Measurements from ENCODE around the gene LRRC75A.

The LRRC75A gene

GRCh38 chr17:16486373-16487250, 5.4 kb downstream of the LRRC75A start:
- TF ChIP-seq SIN3A (IDR thresholded peaks at IDR 0.05; ENCODE audit: borderline replicate concordance, insufficient read depth, low read length) (no peak), FOXP2 (optimal IDR thresholded peaks at IDR 0.05; ENCODE audit: borderline replicate concordance, extremely low read depth, extremely low read length, insufficient read depth) (no peak), REST (IDR thresholded peaks at IDR 0.05; ENCODE audit: insufficient read depth in 1 of 2, low read depth in 2 of 2, low read length in 2 of 2) (no peak), TAF1 (IDR thresholded peaks at IDR 0.05; ENCODE audit: borderline replicate concordance, insufficient read depth, low read length) (no peak), POLR2AphosphoS5 (IDR thresholded peaks at IDR 0.05; ENCODE audit: low read depth, low read length) (no peak)

GRCh38 chr17:16484445-16485175, 7.4 kb downstream of the LRRC75A start:
- TF ChIP-seq FOXP2 (optimal IDR thresholded peaks at IDR 0.05; ENCODE audit: borderline replicate concordance, extremely low read depth, extremely low read length, insufficient read depth) = no peak
- TF ChIP-seq TAF1 (IDR thresholded peaks at IDR 0.05; ENCODE audit: borderline replicate concordance, insufficient read depth, low read length) = no peak
- no peak for TF ChIP-seq REST (IDR thresholded peaks at IDR 0.05; ENCODE audit: insufficient read depth in 1 of 2, low read depth in 2 of 2, low read length in 2 of 2)
- no peak for TF ChIP-seq POLR2AphosphoS5 (IDR thresholded peaks at IDR 0.05; ENCODE audit: low read depth, low read length)
- no peak for TF ChIP-seq SIN3A (IDR thresholded peaks at IDR 0.05; ENCODE audit: borderline replicate concordance, insufficient read depth, low read length)

- no peak for TF ChIP-seq POLR2AphosphoS5 (IDR thresholded peaks at IDR 0.05; ENCODE audit: low read depth, low read length)
- no peak for TF ChIP-seq TAF1 (IDR thresholded peaks at IDR 0.05; ENCODE audit: borderline replicate concordance, insufficient read depth, low read length)
- no peak for TF ChIP-seq FOXP2 (optimal IDR thresholded peaks at IDR 0.05; ENCODE audit: borderline replicate concordance, extremely low read depth, extremely low read length, insufficient read depth)
- no peak for TF ChIP-seq REST (IDR thresholded peaks at IDR 0.05; ENCODE audit: insufficient read depth in 1 of 2, low read depth in 2 of 2, low read length in 2 of 2)
- TF ChIP-seq SIN3A (IDR thresholded peaks at IDR 0.05; ENCODE audit: borderline replicate concordance, insufficient read depth, low read length) = no peak
These were observed 8.9 kb downstream of the LRRC75A start for GRCh38 chr17:16483021-16483645.

GRCh38 chr17:16482253-16482652, 9.7 kb downstream of the LRRC75A start:
- TF ChIP-seq SIN3A (IDR thresholded peaks at IDR 0.05; ENCODE audit: borderline replicate concordance, insufficient read depth, low read length) = no peak
- no peak for TF ChIP-seq FOXP2 (optimal IDR thresholded peaks at IDR 0.05; ENCODE audit: borderline replicate concordance, extremely low read depth, extremely low read length, insufficient read depth)
- TF ChIP-seq POLR2AphosphoS5 (IDR thresholded peaks at IDR 0.05; ENCODE audit: low read depth, low read length) = no peak
- TF ChIP-seq REST (IDR thresholded peaks at IDR 0.05; ENCODE audit: insufficient read depth in 1 of 2, low read depth in 2 of 2, low read length in 2 of 2) = no peak
- TF ChIP-seq TAF1 (IDR thresholded peaks at IDR 0.05; ENCODE audit: borderline replicate concordance, insufficient read depth, low read length) = no peak
